Hematopoietic multipotent progenitor cell treated with erythropoietin and hydrocortisone succinate and interleukin-3 and kit ligand, for 8 days (in vitro differentiated cells): ENCODE data around the gene IRF5.
A peak's percentile ranks its signal among the peaks of the same experiment; 100 is the strongest.

ENCODE experiments used
- DNase-seq: peaks from one replicate; pipeline ENCODE4 v3.0.0-alpha.2; 2015

The IRF5 gene

DNA sequence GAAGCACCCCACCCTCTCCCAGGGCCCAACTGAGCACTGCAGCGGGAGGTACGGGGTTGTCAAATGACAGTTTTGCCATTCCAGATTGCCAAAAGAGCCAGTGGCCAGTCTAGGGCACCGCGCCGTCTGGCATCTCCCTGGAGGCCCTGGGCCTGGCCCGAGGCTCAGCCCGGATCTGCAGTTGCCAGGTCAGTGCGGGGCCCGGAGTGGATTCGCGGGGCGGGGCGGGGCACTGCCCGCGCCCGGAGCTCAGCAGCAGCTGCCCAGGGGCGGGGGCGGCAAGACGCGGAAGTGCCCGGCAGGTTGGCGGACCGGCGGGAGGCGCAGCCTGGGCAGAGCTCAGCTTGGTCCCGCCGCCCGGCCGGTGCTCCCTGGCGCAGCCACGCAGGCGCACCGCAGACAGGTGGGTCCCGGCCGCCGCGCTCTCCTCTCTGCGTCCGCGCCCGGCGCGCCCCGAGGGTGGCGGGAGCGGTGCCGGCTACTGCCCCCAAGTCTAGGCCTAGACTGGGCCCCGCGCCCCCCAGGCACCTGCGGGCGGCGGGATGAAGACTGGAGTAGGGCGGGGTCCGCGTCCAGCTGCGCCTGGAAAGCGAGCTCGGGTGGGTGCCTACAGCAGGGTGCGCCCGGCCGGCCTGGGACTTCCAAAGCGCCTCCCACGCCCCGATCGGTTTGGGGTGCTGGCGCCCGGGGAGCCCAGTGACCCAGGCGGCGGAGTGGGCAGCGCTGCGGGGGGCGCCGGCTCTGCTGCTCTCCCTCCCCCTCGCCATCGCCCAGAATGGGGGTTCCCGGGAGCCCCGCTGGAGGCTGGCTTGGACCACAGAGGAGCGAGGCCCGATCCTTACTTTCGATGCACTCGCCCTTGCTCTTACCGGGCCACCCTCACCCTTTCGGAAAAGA, at the start of gene IRF5:
IRF5 (plus strand) TSS at position 281 of the 897 bp plus-strand sequence. CDS start 4,155 bp downstream, outside the sequence.
- DNase-seq: no peak

DNA sequence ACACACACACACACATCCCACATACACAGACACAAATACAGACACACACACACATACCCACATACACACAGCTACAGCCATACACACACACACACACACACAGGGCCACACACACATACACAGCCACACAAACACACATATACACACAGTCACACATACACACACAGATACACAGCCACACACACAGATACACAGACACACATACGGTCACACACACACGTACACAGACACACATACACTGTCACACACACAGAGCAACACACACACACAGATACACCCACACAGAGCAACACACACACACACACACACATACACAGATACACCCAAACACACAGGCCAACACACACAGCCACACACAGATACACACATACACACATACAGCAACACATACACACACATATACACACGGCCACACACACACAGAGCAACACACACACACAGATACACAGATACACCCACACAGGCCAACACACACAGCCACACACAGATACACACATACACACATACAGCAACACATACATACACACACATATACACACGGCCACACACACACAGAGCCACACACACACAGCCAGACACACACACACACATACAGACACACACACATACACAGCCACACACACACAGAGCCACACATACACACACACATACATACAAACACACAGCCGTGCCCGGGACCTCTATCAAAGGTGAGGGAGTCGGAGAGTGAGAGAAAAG, 49.5 kb upstream of the IRF5 start:
- DNase-seq: no peak

DNA sequence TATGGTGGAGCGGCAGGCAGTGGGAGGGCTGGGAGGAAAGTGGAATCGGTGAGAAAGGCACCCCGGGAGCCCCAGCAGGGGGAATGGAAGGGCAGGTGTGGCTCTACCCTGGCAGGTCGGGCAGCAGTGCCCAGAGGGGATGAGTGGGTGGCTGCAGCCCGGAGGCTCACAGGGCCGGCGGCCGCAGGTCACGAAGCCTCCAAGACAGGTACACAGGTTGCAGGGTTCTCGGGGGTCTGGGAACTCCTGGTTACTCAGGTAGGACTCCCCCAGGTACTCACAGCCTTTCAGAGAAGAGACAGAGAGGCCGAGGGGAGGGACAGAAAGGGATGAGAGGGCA, 49.0 kb upstream of the IRF5 start:
- DNase-seq: no peak

DNA sequence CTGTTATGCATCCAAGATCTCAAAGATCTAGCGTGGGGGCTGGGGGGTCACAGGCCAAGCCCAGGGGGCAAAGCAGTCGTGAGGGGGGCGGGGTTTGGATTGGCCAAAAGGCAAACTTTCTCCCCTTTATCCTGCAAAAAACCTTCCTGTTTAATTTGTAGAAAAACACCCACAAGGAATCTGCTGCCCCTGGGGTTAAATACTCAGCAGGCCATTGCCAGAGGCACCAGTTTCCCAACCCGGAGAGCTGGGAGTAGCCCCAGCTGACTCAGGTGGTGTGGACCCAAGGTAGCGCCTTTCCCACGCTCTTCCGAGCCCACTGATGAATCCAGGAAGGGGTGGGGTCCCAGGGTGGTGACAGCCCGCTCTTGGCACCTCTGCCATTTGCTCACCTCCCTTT, 48.6 kb upstream of the IRF5 start:
- DNase-seq: no peak

- no peak for DNase-seq
Observed at GRCh38 chr7:128890306-128891109, 47.2 kb upstream of the IRF5 start.

DNA sequence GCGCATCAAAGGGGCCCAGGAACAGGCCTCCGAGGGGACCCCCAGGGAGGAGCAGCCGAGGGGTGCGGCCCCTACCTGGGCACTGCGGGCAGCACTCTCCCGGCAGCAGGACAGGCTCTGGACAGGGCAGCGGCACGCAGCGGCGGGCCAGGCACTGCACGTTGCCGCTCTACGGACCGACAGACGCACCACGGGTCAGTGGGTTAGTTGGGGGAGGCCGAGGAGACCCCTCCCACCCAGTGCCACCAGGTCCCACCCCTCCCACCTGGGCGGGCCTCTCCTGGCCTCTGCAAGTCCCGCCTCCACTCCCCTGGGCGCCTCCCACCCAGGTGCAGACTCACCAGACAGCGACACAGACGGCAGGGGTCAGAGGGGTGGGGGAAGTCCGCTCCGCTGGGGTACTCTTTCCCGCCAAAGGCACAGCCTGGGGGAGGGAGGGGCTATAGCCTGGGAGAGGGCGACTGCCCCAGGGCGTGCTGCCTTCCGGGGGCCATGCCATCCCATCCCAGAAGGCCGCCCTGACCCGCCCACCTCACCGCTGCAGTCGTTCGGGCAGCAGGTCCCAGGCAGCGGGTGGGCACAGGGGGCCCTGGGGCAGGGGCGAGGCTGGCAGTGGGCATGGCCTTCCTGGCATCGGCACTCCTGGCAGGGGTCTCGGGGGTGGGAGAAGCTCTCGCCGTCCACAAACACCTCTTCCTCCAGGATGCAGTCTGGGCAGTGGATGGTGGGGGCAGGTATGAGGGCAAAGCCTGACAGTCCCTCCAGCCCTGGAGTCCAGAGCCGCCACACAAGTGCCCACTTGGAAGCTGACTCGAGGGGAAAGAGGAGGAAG, 46.4 kb upstream of the IRF5 start:
- DNase-seq: no peak

GRCh38 chr7:128891942-128892269, 45.8 kb upstream of the IRF5 start:
- no peak for DNase-seq

DNA sequence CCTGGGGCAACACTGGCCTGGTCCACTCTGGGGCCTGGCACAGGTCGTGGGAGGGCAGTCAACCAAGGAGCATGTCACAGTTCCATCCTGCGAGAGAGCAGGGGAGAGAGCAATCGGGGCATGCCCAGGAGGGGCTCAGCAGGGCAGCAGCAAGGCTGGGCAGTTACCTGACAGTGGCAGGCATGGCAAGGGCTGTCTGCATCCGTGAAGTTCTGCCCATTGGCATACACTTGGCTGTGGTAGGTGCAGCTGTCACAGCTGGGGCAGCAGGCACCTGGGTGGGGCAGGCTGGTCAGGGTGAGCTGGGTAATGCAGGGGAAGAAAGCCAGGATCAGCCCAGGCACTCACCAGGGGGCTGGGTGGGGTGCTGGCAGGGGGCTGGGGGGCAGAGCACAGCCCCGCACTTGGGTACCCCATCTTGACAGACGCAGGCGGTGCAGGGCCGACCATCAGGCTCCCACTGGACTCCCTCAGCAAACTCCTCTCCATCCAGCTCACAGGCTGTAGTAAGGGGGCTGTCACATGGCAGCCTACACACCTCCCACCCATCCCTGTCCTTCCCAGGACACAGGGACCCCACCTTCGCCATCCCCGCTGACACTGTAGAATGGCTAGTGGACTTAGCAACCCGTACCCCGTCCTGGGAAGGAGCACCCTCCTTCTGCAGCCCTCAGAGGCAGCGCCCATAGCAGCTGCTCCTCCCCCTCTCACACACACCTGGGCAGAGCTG, 45.0 kb upstream of the IRF5 start:
- DNase-seq: no peak

DNA sequence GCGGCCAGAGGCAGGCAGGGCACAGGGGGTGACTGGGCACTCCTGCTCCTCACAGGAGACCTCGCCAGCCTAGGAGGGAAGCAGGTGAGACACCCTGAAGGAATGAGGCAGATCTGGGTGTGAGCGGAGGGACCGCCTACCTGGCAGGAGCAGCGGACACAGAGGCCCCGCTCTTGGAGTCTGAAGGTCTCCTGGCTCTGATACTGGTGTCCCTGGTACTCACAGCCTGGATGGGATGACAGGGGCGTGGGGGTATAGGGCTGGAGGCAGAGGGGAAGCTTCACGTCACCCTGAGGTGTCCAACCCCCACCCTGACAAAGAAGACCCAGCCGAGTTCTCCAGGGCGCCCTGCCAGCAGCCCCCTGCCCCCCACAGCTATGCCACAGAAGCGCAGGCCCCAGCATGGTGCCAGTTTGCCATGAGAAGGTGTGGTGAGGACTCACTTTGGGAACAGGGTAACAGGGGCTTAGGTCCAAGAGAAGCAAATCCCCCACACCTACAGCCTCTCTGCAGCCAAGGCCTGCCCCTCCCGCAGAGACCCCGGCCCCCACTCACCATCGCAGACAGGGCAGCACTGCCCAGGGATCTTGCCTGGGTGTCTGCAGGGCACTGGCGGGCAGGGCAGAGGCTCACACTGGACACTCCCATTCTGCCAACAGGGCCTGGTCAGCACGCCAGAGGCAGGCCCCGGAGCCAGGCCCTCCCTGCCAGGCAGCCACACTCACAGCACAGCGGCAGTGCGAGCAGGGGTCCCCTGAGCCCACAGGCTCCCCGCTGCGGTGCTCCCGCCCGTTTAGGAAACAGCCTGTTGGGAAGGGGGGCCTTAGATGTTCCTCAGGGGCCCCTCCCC, 44.3 kb upstream of the IRF5 start:
- no peak for DNase-seq

- DNase-seq: no peak
Observed at GRCh38 chr7:128894101-128894440, 43.7 kb upstream of the IRF5 start.

DNA sequence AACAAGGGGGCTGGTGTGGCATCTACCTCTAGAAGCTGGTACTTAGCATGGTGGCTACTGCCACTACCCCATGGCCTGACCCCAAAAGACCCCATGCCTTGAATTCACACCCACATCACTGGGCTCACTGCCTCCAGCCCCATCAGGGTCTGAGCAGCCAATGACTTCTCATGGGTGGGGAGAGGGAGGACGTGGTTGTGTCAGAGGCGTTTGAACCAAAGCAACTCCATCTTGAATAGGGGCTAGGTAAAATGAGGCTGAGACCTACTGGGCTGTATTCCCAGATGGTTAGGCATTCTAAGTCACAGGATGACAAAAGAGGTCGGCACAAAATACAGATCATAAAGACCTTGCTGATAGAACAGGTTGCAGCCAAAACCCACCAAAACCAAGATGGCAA, 42.4 kb upstream of the IRF5 start:
- no peak for DNase-seq

GRCh38 chr7:128899392-128899791, 38.3 kb upstream of the IRF5 start:
- DNase-seq: no peak

DNA sequence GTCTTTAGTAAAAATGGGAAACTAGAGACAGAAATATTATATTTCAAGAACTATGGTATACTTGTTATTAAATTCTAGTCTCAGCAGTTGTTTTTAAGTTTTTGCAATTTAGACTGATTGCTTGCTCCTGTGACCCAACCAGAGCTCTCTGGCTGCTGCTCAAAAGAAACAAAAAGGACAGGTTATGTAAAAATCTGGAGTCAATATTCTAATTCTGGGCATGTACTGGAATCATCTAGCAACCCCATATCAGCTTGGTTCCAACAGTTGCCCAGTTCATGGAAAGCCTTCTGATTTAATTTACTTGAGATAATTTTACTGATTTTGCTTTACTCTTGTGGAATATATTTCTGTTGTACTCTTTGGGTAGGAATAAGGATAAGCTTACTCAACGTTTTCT, 37.5 kb upstream of the IRF5 start:
- DNase-seq: no peak

GRCh38 chr7:128902761-128903585, 34.8 kb upstream of the IRF5 start:
- DNase-seq: no peak

- no peak for DNase-seq
Observed at GRCh38 chr7:128903621-128904361, 33.9 kb upstream of the IRF5 start.

DNA sequence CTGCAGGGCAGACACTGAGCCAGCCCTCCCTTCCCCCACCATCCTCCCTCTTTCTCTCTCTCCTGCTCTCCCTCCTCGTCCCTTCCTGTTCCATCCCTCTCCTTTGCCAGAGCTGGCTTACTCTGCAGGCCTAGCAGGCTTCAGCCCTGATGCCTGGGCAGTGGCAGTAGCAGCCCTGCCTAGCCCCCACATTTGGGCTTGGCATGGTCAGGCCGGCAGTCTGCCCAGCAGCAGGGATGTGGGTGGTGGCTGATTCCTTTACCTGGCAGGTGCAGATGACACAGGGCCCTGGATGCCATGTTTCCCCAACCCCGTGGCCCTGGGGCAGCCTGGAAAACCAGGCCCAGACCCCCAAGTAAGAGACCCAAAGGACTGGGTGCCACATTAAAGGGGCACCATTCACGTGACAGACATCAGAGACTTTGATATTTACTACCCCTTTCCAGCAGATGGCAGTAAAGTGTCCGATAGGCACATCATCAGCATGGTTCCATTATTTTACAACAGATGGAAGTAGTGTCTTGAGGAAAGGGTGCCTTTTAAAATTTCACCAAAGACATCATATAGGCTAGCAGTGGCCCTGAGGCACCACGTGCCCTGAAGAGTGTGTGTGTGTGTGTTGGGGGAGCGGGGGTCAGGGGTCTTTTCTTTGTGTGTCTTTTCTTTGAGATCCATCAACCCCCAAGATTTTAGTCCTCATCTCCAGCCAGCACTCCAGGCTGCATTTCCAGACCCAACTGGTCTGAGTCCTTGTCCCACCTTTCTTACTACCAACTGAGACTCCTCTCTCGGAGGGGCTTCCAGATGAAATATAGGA, 33.1 kb upstream of the IRF5 start:
- DNase-seq: peak; percentile 70

- no peak for DNase-seq
Observed at GRCh38 chr7:128906001-128906765, 31.5 kb upstream of the IRF5 start.
